Suprapubic skin (tissue), 3 donors: ENCODE results near the gene PDE11A.

Experiments
- CTCF ChIP-seq, 2 donors: fragments of 200-600 bp in 1 of 2; fragments of 450-650 bp in 1 of 2; sonication (generic) in 1 of 2; IDR thresholded peaks; one replicate each; pipeline ENCODE4 v1.5.1; 2016 to 2019; ENCODE audit warnings: antibody characterized with exemption in 2 of 2, mild to moderate bottlenecking in 1 of 2, moderate library complexity in 1 of 2
- EP300 ChIP-seq: sonication (generic); formaldehyde crosslinking; IDR thresholded peaks from one replicate; pipeline ENCODE4 v1.6.1; 2017; ENCODE audit warnings: antibody characterized with exemption
- POLR2A ChIP-seq, 2 donors: fragments of 450-650 bp; IDR thresholded peaks; one replicate each; pipeline ENCODE4 v1.6.1; 2017; ENCODE audit warnings: antibody characterized with exemption in 2 of 2, mild to moderate bottlenecking in 2 of 2, moderate library complexity in 2 of 2

- TF ChIP-seq CTCF (IDR thresholded peaks at IDR 0.05) (no peak), EP300 (no peak), POLR2A (IDR thresholded peaks at IDR 0.05) (no peak)
Measured at GRCh38 chr2:178117725-178118124, 45.1 kb upstream of the PDE11A start.
